Keratinocyte (primary cell): ENCODE results near the gene CAD. TPM values are rescaled to one million over a fixed set of nuclear protein-coding genes. Genes with fewer than 3 reads are reported as not detected.

Experiments used
- DNase-seq: peaks from one replicate; pipeline ENCODE4 v3.0.0-alpha.2; 2011; ENCODE audit warnings: low read depth, missing footprints, low spot score
- FAIRE-seq: peaks from 2 replicates; lab custom pipeline; 2011; peaks lifted over from hg19 to GRCh38; lab: Jason Lieb, UNC
- H2AFZ ChIP-seq: 2 replicates; pipeline ENCODE4 v1.6.0; 2012; ENCODE audit warnings: low read length, control low read depth, inconsistent platforms; ENCODE audit not compliant: control insufficient read depth
- H3K27ac ChIP-seq: 2 replicates; pipeline ENCODE4 v1.5.1; 2011; ENCODE audit warnings: low read length; ENCODE audit not compliant: control insufficient read depth, insufficient read depth
- H3K27me3 ChIP-seq: 3 replicates; pipeline ENCODE4 v1.6.0; 2011; ENCODE audit warnings: low read length; ENCODE audit not compliant: control insufficient read depth, insufficient read depth; ENCODE audit errors: extremely low read depth
- H3K36me3 ChIP-seq, 2 experiments: 2 replicates in 1 of 2; 3 replicates in 1 of 2; pipeline ENCODE4 v1.5.1; 2011; ENCODE audit warnings: low read length in 2 of 2, mild to moderate bottlenecking in 1 of 2; ENCODE audit not compliant: control insufficient read depth in 2 of 2, insufficient read depth in 2 of 2; ENCODE audit errors: extremely low read depth in 1 of 2
- H3K4me1 ChIP-seq: 3 replicates; pipeline ENCODE4 v1.5.1; 2011; ENCODE audit warnings: low read length; ENCODE audit not compliant: control insufficient read depth, insufficient read depth; ENCODE audit errors: extremely low read depth
- H3K4me2 ChIP-seq: 3 replicates; pipeline ENCODE4 v1.6.0; 2011; ENCODE audit warnings: low read depth, low read length; ENCODE audit not compliant: control insufficient read depth, insufficient read depth; ENCODE audit errors: extremely low read depth
- H3K4me3 ChIP-seq, 3 experiments: fragments of 200-600 bp in 1 of 3; sonication (generic) in 1 of 3; 2 replicates in 2 of 3; 3 replicates in 1 of 3; pipeline ENCODE4 v1.5.1; 2011 to 2016; ENCODE audit warnings: low read length in 3 of 3, mild to moderate bottlenecking in 3 of 3, control low read depth in 2 of 3, inconsistent platforms in 1 of 3, low read depth in 1 of 3, mixed read lengths in 1 of 3, mixed run types in 1 of 3, moderate library complexity in 1 of 3; ENCODE audit not compliant: control insufficient read depth in 2 of 3, insufficient read depth in 2 of 3; ENCODE audit errors: extremely low read depth in 1 of 3
- H3K79me2 ChIP-seq: 2 replicates; pipeline ENCODE4 v1.6.0; 2012; ENCODE audit warnings: low read length; ENCODE audit not compliant: control insufficient read depth, insufficient read depth
- H3K9ac ChIP-seq: 3 replicates; pipeline ENCODE4 v1.6.0; 2011; ENCODE audit warnings: low read length; ENCODE audit not compliant: control insufficient read depth, insufficient read depth; ENCODE audit errors: extremely low read depth
- H3K9me1 ChIP-seq: 3 replicates; pipeline ENCODE4 v1.6.0; 2011; ENCODE audit warnings: low read length; ENCODE audit not compliant: control insufficient read depth, insufficient read depth; ENCODE audit errors: extremely low read depth
- H3K9me3 ChIP-seq: 2 replicates; pipeline ENCODE4 v1.5.1; 2012; ENCODE audit warnings: low read depth, low read length; ENCODE audit not compliant: control insufficient read depth
- H4K20me1 ChIP-seq: 3 replicates; pipeline ENCODE4 v1.6.0; 2011; ENCODE audit warnings: low read length; ENCODE audit not compliant: control insufficient read depth, insufficient read depth; ENCODE audit errors: extremely low read depth
- CTCF ChIP-seq, 3 experiments: IDR thresholded peaks in 1 of 3; conservative IDR thresholded peaks in 1 of 3; optimal IDR thresholded peaks in 1 of 3; 2 replicates in 2 of 3; 3 replicates in 1 of 3; pipeline versions ENCODE3 to v1.5.1; 2011; ENCODE audit warnings: low read length in 3 of 3, mild to moderate bottlenecking in 3 of 3, moderate library complexity in 2 of 3, control low read depth in 1 of 3, inconsistent platforms in 1 of 3; ENCODE audit not compliant: insufficient read depth in 2 of 3; ENCODE audit errors: extremely low read depth in 1 of 3
- EZH2 ChIP-seq: IDR thresholded peaks from one replicate; pipeline ENCODE4 v1.6.1; 2012; ENCODE audit warnings: inconsistent platforms, mild to moderate bottlenecking, low read length, moderate library complexity
- dilution Hi-C: fragments of 300-500 bp; cut with MboI; formaldehyde crosslinking; loops from one replicate; pipeline ENCODE4 v1.7.0; 2020; ENCODE audit warnings: low sequenced_read_pairs; ENCODE audit not compliant: extremely low pct_ligation_motif_present
- polyA plus RNA-seq, 5 experiments: library from polyadenylated mRNA; depleted of rRNA in 3 of 5; stranded (reverse) in 3 of 5; stranded (forward) in 1 of 5; unstranded in 1 of 5; fragments of >200 nt; gene quantifications; 1 replicate in 1 of 5; 2 replicates in 3 of 5; 3 replicates in 1 of 5; pipeline versions ENCODE4 v1.2.1 to v1.2.3, GENCODE V29; 2011 to 2012; ENCODE audit warnings: missing spikeins in 2 of 5, low read depth in 1 of 5, low replicate concordance in 1 of 5

CAD gene
- polyA plus RNA-seq, 1 donor (not counting 4 experiments of a cell fraction or from before 2014, with no cell fraction given), result 21.0 TPM

DNA sequence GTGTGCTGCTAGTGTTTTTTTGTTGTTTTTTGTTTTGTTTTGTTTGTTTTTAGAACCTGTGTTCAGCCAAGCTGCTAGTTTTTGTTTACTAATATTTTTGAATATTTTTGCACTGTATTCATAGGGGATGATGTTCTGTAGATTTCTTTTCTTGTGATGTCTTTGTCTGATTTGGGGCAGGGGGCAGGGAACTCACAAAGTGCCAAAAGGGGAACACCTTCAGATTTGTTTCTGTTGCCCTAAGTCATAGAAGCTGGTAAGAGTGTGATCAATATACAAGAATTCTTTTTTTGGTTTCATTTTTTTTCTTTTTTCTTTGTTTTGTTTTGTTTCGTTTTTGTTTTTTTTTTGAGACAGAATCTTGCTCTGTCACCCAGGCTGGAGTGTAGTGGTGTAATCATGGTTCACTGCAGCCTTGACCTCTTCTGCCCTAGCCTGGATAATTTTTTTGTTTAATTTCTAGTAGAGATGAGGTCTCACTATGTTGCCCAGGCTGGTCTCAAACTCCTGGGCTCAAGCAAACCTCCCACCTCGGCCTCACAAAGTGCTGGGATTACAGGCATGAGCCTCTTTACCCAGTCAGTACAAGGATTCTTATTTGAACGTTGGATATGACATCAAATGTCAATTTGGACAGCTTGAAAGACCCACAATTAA is 37.7 kb upstream of the CAD start:
- Histone ChIP-seq H3K27me3 (peaks cover 7% of the 10 kb centered on the region), H3K9me1 (no peaks in the 10 kb centered on the region), H4K20me1 (no peaks in the 10 kb centered on the region), H3K4me1 (no peaks in the 10 kb centered on the region), H3K9ac (no peak overlapping the region), H3K36me3 (no peaks in the 10 kb centered on the region), H3K4me2 (no peak overlapping the region), H3K79me2 (no peaks in the 10 kb centered on the region), H3K27ac (no peak overlapping the region), H3K4me3 (no peak overlapping the region), H3K9me3 (no peaks in the 10 kb centered on the region), H2AFZ (no peak overlapping the region)
- dilution Hi-C loops, result no loop called here
- DNase-seq (no peak), FAIRE-seq (no peak)
- TF ChIP-seq EZH2 (no peak), CTCF (optimal IDR thresholded peaks at IDR 0.05 in 1 of 3, IDR thresholded peaks at IDR 0.05 in 1 of 3, conservative IDR thresholded peaks at IDR 0.05 in 1 of 3; ENCODE audit: extremely low read depth in 1 of 3, insufficient read depth in 2 of 3, low read length in 3 of 3) (no peak)

DNA sequence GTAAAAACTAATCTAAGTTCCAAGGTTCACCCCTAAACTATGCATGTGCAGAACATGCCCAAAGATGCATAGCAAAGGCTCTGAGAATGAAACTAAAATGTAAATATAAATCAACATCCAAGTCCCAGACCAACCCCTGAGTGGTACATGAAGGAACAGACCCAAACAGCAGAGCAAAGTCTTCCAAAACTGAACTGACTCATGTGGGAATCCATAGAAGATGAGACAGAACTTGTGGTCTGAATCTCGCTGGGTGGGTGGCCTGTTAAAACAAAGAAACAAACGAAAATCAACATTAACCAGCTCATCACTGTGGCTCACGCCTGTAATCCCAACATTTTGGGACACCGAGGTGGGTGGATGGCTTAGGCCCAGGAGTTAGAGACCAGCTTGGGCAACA is 34.8 kb upstream of the CAD start:
- Histone ChIP-seq H3K4me3 (no peak overlapping the region), H3K4me1 (no peaks in the 10 kb centered on the region), H3K9me3 (no peaks in the 10 kb centered on the region), H3K9ac (no peak overlapping the region), H3K27me3 (peaks cover 2% of the 10 kb centered on the region), H2AFZ (no peak overlapping the region), H3K4me2 (no peak overlapping the region), H4K20me1 (no peaks in the 10 kb centered on the region), H3K79me2 (no peaks in the 10 kb centered on the region), H3K36me3 (no peaks in the 10 kb centered on the region), H3K27ac (no peak overlapping the region), H3K9me1 (no peaks in the 10 kb centered on the region)
- DNase-seq (no peak), FAIRE-seq (no peak)
- dilution Hi-C loops, result no loop called here
- TF ChIP-seq CTCF (optimal IDR thresholded peaks at IDR 0.05 in 1 of 3, IDR thresholded peaks at IDR 0.05 in 1 of 3, conservative IDR thresholded peaks at IDR 0.05 in 1 of 3; ENCODE audit: extremely low read depth in 1 of 3, insufficient read depth in 2 of 3, low read length in 3 of 3) (no peak), EZH2 (no peak)
